DND-41 (cell line): Measurements from ENCODE around the gene STMN1.

ENCODE experiments used
- EZH2 ChIP-seq: IDR thresholded peaks from 3 replicates; pipeline ENCODE4 v1.6.1; 2012; ENCODE audit warnings: borderline replicate concordance, low read depth, mild to moderate bottlenecking, moderate library complexity, low read length, inconsistent platforms; ENCODE audit not compliant: severe bottlenecking
- TF ChIP-seq, protein P1 (sequence below): IDR thresholded peaks from 2 replicates; pipeline ENCODE4 v1.5.1; 2012; ENCODE audit warnings: borderline replicate concordance, low read length, moderate library complexity, mild to moderate bottlenecking; ENCODE audit not compliant: poor library complexity, severe bottlenecking; ENCODE audit errors: extremely low read depth

DNA sequence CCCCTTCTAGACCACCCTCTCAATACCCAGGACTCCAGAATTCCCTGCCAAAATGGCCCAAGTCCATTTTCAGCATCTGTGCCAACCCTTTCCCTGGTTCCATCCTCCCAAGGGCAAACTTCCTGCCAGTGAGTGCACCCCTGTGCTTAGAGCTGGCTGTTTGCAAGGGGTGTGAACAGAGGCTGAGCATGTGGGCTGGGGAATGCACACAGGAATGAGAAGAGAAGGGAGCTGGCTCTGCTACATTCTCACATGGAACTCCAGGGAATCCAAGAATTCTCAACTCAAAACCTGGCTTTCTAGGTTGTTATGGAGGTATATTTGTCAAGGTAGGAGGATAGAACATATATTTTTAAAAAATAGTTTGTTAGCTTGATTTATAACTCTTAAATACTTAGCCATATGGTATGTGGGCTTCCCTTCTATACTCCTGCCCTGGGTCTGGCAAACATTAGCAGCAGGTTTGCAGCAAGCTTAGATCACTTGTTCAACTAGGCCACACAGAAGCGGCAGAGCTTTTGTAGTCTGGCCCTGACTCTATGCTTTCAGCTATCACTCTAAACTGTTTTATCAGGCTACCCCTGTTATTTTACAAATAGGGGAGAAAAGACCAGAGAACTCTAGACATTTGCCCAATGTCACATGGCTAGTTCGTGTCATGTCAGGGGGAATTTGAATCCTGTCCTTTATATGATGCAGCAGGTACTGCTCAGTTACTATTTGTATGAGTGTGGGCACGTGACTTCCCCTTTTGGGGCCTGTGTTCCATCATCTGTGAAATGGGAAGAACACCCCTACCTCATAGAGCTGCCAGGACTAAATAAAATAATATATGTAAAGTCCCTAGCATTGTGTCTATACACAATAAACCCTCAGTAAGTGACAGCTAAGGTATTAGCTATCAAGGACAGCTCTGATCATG is 8.1 kb upstream of the STMN1 start:
- TF ChIP-seq, protein P1, sequence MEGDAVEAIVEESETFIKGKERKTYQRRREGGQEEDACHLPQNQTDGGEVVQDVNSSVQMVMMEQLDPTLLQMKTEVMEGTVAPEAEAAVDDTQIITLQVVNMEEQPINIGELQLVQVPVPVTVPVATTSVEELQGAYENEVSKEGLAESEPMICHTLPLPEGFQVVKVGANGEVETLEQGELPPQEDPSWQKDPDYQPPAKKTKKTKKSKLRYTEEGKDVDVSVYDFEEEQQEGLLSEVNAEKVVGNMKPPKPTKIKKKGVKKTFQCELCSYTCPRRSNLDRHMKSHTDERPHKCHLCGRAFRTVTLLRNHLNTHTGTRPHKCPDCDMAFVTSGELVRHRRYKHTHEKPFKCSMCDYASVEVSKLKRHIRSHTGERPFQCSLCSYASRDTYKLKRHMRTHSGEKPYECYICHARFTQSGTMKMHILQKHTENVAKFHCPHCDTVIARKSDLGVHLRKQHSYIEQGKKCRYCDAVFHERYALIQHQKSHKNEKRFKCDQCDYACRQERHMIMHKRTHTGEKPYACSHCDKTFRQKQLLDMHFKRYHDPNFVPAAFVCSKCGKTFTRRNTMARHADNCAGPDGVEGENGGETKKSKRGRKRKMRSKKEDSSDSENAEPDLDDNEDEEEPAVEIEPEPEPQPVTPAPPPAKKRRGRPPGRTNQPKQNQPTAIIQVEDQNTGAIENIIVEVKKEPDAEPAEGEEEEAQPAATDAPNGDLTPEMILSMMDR: no peak
- no peak for TF ChIP-seq EZH2
